GM21825 (cell line): ENCODE results near the gene HRG.
A peak's percentile ranks its signal among the peaks of the same experiment; 100 is the strongest.
"Not testable (repeated sequence)": the region's sequence is repeated elsewhere in the genome, so short reads cannot be mapped to it uniquely, and the experiment has no call there.

ENCODE experiments used
- ATAC-seq: cut with Tn5 transposase; IDR thresholded peaks from one replicate; pipeline ENCODE4 v1.9.1; 2021; ENCODE audit warnings: mild to moderate bottlenecking, moderate library complexity; ENCODE audit not compliant: unreplicated experiment

The HRG gene, protein sequence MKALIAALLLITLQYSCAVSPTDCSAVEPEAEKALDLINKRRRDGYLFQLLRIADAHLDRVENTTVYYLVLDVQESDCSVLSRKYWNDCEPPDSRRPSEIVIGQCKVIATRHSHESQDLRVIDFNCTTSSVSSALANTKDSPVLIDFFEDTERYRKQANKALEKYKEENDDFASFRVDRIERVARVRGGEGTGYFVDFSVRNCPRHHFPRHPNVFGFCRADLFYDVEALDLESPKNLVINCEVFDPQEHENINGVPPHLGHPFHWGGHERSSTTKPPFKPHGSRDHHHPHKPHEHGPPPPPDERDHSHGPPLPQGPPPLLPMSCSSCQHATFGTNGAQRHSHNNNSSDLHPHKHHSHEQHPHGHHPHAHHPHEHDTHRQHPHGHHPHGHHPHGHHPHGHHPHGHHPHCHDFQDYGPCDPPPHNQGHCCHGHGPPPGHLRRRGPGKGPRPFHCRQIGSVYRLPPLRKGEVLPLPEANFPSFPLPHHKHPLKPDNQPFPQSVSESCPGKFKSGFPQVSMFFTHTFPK

DNA sequence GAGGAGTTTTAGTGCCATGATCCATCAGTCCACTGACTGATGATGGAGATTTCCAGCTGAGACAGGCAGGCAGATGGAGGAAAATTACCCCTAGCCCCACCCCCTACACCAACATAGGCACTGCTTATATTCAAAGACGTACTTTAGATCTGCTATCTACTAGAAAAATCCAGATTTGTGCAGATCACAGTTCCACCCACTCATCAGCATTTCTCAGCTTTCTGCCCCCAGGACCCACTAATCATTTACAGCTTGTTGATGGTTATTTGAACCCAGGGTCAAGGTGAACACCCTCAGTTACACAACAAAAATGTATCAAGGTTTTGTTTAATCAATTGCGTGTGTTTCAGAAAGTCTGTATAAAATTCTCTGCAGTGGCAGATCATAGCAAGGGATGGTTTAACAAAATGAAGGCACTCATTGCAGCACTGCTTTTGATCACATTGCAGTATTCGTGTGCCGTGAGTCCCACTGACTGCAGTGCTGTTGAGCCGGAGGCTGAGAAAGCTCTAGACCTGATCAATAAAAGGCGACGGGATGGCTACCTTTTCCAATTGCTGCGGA, at the start of gene HRG:
Gene HRG (plus strand): TSS at position 390 of the 564 bp plus-strand sequence. CDS start 18 bp downstream, at position 408.
- ATAC-seq = no peak

DNA sequence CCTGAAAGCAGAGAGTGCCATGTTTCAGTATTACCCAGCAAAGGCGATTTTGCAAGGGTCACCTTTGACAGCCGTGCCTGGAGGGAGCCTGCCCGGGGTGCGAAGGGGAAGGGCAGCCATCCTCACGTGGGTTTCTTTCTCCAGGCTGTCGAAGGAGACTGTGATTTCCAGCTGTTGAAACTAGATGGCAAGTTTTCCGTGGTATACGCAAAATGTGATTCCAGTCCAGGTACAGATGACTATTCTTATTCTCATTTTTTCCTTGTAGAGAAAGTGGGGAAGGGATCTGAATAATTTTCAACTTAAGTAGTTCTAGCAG, 49.6 kb upstream of the HRG start:
- no peak for ATAC-seq

DNA sequence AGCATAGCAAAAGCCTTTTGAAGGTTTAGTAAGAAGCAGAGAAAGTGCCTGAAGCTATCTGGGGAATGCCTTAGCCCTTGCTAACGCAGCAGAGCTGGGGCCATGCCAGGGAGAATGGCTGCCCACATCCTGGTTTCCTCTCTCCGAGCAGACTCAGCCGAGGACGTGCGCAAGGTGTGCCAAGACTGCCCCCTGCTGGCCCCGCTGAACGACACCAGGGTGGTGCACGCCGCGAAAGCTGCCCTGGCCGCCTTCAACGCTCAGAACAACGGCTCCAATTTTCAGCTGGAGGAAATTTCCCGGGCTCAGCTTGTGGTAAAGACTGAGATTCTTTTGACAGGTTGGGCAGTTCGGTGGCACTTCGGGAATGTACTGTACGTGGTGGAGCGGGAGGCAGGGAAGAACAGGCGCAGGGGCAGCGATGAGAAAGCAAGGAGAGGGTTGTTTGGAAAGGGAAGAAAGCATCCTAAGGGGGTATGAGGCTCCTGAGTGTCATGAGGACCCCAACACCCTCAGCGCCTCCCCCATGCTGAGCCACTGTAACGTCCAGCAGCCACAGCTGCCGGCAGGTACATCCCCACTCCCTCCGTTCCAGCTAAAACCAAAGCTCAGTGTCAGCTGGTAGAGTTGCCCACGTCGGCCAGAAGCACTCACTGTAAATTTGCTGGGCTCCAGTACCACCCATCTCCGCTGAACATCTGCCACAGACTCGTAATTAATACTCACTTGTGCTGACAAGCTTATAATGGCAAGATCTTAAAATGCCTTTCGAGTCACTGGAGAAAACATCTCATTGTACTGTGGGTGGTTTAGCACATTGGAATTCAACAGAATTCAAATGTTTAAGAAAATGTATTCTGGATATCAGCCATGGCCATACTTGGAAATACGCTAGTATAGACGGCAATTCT, 48.5 kb upstream of the HRG start:
- ATAC-seq = peak; percentile 97

DNA sequence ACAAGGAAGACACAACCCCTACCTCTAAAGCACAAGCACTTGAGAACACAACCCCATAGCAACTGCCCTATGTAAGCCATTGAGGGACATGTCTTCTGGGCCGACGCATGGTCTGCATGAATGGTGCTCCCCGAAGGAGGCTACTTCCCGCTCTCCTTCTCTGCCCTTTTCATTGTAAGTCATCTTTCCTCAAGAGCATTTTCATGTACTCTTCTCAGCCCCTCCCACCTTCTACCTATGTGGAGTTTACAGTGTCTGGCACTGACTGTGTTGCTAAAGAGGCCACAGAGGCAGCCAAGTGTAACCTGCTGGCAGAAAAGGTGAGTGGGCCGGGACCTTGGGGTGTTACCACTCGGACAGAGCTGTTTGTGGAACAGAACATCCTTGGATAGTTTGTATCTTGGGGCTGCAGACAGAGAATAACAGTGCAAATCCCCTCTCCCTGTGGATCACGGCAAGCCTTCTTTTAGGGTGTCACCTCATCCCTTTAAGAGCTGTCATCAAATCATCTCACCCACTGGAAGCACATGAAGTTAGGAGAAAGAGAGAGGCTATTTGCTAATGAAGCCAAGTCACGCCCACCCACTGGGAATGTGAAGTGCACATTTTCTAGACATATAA, 47.4 kb upstream of the HRG start:
- no peak for ATAC-seq

DNA sequence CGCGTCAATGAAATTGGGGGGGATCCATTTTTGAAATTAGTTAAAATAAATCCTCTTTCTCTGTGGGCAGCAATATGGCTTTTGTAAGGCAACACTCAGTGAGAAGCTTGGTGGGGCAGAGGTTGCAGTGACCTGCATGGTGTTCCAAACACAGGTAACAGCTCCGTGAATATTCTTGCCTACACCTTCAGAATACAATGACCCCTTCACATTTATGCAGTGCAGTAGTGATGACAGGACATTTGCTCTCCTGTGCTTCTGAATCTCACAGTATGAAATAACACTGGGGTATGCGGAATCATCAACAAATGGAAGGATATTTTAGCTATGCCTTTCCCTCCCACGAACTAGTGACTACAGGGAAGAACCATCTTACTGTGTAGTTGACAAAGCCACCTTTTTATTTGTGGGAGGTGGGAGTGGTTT, 46.0 kb upstream of the HRG start:
- ATAC-seq = no peak

DNA sequence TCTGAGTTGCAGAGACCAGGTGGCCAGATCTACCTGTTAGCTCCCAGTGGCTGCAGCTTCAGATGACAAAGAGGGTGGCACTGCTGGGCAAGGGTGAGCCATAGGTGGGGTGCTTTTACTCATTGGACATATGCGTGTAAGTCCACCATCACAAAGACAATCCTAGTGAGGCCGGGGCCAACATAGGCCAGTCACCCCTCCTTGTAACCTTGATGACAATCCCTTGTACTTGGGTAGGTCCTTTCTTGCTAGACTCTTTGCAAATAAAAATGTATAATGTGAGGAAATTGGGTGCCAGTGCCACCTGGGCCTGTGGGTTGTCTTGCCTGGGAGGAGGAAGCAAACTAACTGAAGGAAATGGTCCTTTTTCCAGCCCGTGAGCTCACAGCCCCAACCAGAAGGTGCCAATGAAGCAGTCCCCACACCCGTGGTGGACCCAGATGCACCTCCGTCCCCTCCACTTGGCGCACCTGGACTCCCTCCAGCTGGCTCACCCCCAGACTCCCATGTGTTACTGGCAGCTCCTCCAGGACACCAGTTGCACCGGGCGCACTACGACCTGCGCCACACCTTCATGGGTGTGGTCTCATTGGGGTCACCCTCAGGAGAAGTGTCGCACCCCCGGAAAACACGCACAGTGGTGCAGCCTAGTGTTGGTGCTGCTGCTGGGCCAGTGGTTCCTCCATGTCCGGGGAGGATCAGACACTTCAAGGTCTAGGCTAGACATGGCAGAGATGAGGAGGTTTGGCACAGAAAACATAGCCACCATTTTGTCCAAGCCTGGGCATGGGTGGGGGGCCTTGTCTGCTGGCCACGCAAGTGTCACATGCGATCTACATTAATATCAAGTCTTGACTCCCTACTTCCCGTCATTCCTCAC, 45.4 kb upstream of the HRG start:
- ATAC-seq = no peak

DNA sequence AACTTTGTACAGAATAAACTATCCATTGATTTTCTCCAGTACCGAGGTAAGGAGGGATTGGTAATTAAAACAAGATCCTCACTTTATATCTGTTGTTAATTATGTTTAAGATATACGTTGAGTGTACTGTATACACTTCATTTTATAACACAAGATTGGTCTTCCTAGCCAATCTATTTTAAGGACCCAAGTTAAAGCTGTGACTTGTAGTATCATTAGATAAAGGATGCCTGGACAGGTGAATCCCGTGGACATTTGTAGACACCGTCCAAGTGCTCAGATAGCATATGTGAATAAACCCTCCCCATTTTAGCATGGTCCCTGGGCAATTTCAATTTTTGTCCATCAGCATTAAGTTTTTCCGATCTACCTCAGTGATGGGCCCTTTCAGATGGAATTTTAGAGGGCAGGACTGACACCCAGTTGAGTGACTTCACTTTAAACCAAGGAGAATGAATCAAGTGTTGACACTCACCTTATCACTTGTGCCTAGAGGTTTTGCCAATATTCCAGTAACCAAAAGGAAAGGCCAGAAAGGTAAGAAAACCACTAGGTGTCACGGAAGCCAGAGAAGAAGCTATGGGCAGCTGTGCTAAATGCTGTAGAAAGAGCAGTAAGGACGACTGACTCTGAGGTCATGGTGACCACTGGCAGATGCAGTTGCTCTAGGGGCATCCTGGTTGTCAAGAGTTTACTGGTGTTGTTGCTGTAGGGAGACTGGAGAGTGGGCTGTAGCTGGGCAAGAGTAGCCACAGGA, 43.7 kb upstream of the HRG start:
- no peak for ATAC-seq

DNA sequence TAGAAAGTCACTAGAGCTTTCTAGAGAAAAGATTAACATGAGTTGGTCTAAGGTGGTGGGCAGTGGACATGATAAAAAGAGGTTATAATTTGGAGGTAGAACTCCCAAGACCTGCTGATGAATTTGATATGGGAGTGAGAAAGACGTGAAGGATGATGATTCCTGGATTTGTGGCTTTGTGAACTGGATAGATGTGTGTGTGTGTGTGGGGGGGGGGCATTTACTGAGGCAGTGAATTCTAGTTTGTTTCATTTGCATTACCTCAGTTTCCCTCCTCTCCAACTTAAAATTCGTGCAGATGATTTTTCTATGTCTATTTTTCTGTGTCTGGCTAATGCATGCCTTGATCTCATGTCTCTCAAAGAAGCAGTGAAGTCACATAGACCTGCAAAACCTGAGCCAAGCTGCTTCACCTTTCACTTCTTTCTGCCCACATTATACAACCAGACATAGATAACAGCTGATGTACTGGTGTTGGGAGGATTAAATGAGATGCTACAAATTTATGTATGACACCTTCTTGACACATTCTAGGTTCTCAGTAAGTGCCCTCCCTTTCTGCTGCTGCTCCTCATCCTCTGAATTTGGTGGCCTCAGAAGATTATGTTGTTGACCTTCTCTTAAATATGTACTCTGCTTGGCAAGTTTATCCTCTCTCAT, 43.0 kb upstream of the HRG start:
- no peak for ATAC-seq

DNA sequence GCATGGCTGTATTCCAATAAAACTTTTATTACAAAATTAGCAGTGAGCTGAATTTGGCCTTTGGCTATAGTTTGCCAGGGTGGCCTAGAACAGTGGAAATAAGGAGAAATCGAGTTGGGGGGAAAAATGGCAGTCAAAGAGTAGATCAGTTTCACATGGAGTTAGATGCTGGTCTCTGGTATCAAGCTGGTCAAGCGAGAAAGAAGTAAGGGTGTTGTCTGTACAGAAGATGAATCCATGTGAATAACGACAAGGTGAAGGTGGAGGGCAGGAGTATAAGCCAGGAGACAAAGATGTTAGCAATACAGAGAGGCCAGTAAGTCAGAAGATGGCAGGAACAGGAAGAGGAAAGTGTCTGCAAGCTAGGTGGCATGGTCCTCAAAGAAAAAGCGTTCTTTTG, 41.2 kb upstream of the HRG start:
- ATAC-seq = no peak

DNA sequence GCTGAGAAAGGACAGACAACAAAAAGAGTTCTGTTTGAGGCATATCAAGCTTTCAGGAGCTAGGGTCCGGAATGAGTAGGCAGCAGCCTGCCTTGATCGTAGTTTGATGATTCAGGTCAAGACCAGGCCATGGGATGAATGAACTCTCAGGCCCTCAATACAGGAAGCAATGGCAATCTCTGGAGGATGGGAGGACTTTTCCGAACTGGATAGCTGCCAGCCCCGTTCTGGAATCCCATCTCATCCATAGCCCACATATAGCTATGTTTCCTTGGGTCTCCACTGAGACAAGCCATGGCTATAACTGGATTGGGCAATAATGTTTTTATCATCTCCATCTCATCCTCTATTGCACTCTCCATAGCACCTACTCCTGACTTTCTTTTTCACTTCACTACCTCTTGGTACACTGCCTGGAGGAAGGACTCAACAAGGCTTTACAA, 40.2 kb upstream of the HRG start:
- ATAC-seq = no peak

DNA sequence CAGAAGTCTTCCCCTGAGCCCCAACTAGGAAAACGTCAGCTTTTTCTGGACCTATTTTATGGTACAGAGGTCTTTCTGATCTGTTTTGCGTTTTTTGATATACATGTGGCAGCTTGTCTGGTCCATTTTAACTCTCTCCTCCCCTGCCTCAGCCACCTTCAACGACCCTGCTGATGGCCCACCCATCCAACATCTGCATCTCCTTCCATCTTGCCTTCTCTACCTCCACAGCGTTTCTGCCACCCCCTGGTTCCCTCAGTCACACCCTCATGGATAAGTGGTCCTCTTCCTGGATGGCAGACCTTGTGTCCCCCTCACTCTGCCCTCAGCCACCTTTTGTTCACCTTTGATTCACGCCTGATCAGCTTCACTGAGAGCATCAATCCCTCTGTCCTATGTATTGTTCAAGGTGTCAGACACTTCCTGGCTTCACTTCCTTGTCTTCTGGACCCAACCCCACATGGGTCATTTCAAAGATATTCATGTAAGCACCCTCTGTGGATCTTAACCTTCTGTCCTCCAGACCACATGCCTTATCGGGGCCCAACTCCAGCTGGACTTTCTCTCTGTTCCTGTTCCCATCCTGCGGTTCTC, 39.5 kb upstream of the HRG start:
- no peak for ATAC-seq

DNA sequence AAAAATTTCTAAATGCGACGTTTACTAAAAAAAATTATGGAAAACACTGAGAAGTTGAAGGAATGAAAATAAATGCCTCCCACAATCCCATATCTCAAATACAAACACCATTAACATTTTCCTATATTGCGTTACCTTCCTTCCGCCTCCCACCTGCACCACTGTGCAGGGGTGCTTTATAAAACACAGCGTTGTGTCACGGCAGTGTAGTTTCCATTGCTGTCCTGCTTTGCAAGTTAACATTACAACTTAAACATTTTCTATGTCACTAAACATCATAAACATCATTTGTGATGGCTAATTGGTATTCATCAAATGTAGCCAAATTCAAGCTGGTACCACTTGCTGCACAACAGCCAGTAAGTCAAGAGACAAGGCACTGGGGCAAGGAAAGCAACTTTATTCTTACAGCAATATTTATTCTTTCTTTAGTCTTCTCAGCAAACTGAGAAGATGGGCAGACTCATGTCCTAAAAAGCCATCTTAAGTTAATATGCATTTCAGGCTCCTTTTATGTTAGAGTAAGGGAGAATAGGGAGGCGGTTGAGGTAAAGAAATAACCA, 37.9 kb upstream of the HRG start:
- no peak for ATAC-seq

DNA sequence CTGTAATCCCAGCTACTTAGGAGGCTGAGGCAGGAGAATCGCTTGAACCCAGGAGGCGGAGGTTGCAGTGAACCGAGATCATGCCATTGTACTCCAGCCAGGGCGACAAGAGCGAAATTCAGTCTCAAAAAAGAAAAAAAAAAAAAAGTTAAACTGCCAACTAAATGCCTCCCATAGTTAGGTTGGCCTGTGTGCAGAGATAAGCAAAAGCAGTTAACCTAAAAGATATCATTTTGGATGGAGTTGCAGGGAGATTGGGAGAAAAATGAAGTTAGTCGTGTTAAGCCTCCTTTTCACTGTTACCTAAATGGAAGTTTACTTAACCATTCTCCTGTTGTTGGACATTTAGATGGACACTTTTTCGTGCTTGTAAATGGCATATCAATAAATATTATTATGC, 37.1 kb upstream of the HRG start:
- no peak for ATAC-seq

DNA sequence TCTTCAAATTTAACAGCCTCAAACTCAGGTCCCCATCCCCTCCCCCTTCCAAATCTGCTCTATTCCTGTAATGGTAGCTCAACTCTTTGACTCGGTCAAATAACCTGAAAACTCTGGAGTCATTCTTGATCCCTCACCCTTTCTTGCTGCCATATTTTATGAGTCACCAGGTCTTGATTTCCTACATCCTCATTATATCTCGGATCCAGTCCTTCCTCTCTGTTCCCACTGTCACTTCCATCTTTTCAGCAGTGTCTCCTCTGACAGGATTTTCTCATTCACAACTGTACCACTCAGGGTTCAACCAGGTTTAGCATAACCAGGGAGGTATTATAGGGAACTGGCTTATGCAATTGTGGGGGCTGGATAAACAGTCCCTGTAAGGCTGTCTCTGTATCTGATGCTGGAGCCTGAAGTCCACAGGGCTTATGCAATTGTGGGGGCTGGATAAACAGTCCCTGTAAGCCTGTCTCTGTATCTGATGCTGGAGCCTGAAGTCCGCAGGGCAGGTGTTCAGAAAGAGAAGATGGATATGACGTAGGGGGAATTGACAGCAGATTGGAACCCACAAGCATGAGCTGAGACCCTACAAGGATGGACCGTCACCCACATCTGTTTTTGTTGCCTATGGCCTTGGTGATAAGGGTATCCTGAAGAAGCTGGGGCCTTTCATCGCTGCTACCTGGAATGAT, 34.7 kb upstream of the HRG start:
- ATAC-seq = no peak

DNA sequence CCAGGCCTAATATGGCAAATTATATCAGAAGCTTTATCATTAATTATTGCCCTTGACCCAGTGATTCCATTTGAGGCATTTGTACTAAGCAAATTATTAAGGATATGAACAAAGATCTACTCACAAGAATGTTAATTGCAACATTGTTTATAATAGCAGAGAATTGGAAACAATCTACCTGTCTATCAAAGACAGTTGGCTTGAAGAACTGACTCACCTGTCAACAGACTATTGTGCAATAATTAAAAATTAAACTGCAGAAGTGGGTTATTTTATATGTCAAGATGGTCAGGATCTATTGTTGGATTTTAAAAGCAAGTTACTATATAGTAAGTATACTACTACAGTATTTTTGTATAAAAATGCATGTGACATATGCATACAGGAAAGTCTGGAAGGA, 32.3 kb upstream of the HRG start:
- no peak for ATAC-seq

DNA sequence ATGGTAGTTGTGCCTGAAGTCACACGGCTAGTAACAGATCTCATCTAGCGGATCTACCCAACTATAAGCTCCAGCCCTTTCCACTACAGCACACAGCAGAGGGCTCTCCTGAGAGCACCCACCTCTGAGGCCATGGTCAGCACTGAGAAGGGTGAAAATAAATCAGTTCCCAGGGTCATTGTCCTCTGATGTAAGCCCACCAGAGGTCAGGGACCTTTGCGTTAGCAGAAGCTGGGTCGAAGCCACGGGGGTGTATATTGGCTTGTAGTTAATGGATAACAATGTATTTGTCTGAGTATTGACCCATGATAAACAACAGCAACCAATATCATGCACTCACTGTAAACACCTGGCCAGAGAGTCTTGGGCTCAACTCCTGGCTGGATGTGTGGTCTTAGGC, 31.6 kb upstream of the HRG start:
- not testable (repeated sequence) for ATAC-seq

DNA sequence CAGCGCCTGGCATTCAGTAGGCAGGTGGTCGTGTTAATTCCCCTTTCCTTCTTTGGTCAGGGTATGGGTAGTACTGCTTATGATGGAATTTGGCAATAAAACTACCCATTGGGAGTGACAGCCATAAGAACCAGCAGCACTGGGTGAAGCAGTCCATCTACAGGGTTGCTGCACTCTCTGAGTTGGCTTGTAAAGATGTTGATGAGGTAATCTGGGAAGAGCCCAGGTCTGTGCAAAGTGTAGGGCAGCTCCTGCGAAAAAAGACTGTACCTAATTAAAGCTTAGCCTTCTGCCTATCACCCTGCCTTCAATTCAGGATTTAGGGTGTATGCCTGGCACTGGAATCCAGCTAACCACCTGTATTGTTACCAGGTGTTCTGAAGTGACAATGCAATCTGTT, 30.3 kb upstream of the HRG start:
- no peak for ATAC-seq

DNA sequence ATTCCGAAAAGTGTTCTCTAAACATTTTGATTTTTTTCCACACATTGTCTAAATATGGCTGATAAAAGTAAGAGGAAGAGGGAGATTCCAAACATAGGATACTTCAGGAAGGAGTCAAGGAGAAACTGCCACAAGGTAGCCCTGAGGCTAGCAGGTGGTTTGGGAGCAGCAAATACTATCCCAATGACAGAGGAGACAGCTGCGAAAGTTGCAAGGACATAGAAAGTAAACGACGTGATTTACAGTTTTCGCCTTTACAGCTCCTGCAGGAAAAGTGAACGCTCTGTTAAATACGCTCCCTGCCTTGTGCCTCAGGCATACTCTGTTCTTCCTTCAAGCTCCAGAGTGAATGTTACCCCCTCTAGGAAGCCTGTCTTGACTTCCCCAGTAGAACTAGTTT, 29.3 kb upstream of the HRG start:
- no peak for ATAC-seq
